HepG2 (cell line): ENCODE measurements around the gene NEUROD4. TPM values are rescaled to one million over a fixed set of nuclear protein-coding genes. Genes with fewer than 3 reads are reported as not detected.

Experiments
- ATAC-seq: fragments of 200-7000 bp; cut with Tn5 transposase; 3 replicates; pipeline ENCODE4 v1.9.1; 2020; ENCODE audit warnings: mild to moderate bottlenecking, moderate library complexity
- BruUV-seq: library from RNA; stranded (reverse); fragments of 400-500 nt; replicated peaks from 2 replicates; lab custom pipeline; 2021; lab: Mats Ljungman, UMichigan
- CTCF ChIA-PET: fragments of 300-600 bp; formaldehyde crosslinking; extraction: SDS; loops from one replicate; lab custom pipeline; 2021; ENCODE audit warnings: low total read pairs, inconsistent platforms, low intra/inter-chr PET ratio; lab: Yijun Ruan, JAX
- POLR2A ChIA-PET: fragments of 350-600 bp; sonication (Branson Sonifier 250); formaldehyde crosslinking; loops from one replicate; lab custom pipeline; 2020; ENCODE audit warnings: antibody characterized with exemption, inconsistent platforms; lab: Yijun Ruan, JAX
- DNase-seq: peaks from one replicate; pipeline ENCODE4 v3.0.0-alpha.2; 2015; ENCODE audit warnings: low spot score
- FAIRE-seq: peaks from 3 replicates; lab custom pipeline; 2011; peaks lifted over from hg19 to GRCh38; lab: Jason Lieb, UNC
- H2AFZ ChIP-seq: one replicate; pipeline ENCODE4 v1.6.1; 2011; ENCODE audit warnings: low read length, inconsistent platforms
- H3K27ac ChIP-seq: fragments of 300-600 bp; 3 replicates; pipeline ENCODE4 v1.8.0; 2011; ENCODE audit warnings: mixed run types, mild to moderate bottlenecking, mixed read lengths, low read length, inconsistent platforms; ENCODE audit not compliant: insufficient read depth; ENCODE audit errors: extremely low read length
- H3K27me3 ChIP-seq, 2 experiments: fragments of 200-600 bp in 1 of 2; 2 replicates in 1 of 2; 3 replicates in 1 of 2; pipeline versions ENCODE4 v1.6.0 to v1.8.0; 2011; ENCODE audit warnings: low read length in 2 of 2, mild to moderate bottlenecking in 2 of 2, moderate library complexity in 2 of 2, inconsistent platforms in 1 of 2; ENCODE audit not compliant: insufficient read depth in 2 of 2, control insufficient read depth in 1 of 2
- H3K36me3 ChIP-seq, 2 experiments: fragments of 200-600 bp in 1 of 2; replicated peaks in 1 of 2; 2 replicates in 1 of 2; 3 replicates in 1 of 2; pipeline versions ENCODE4 v1.5.1 to v1.8.0; 2011; ENCODE audit warnings: low read length in 2 of 2, inconsistent platforms in 1 of 2; ENCODE audit not compliant: insufficient read depth in 2 of 2, control insufficient read depth in 1 of 2
- H3K4me1 ChIP-seq: 2 replicates; pipeline ENCODE4 v1.5.1; 2012; ENCODE audit warnings: low read length, inconsistent platforms; ENCODE audit not compliant: insufficient read depth
- H3K4me2 ChIP-seq: 2 replicates; pipeline ENCODE4 v1.6.0; 2011; ENCODE audit warnings: low read depth, low read length, inconsistent platforms
- H3K4me3 ChIP-seq, 3 experiments: fragments of 200-600 bp in 1 of 3; sonication (generic), shearing (Covaris generic) in 1 of 3; replicated peaks in 1 of 3; 2 replicates each; pipeline ENCODE4 v1.5.1; 2011 to 2016; ENCODE audit warnings: low read length in 3 of 3, inconsistent platforms in 2 of 3, low read depth in 2 of 3, mild to moderate bottlenecking in 2 of 3, control low read depth in 1 of 3, mixed read lengths in 1 of 3; ENCODE audit not compliant: insufficient read depth in 1 of 3
- H3K79me2 ChIP-seq: one replicate; pipeline ENCODE4 v1.6.1; 2011; ENCODE audit warnings: low read length, inconsistent platforms; ENCODE audit not compliant: insufficient read depth
- H3K9ac ChIP-seq: 2 replicates; pipeline ENCODE4 v1.6.0; 2011; ENCODE audit warnings: mild to moderate bottlenecking, low read depth, low read length, inconsistent platforms; ENCODE audit not compliant: insufficient read depth
- H3K9me3 ChIP-seq: 2 replicates; pipeline ENCODE4 v1.5.1; 2012; ENCODE audit warnings: mild to moderate bottlenecking, low read length
- H4K20me1 ChIP-seq: 2 replicates; pipeline ENCODE4 v1.6.0; 2011; ENCODE audit warnings: inconsistent platforms, mild to moderate bottlenecking, low read length, moderate library complexity; ENCODE audit not compliant: insufficient read depth
- CREB1 ChIP-seq, 2 experiments: fragments of 450-650 bp in 1 of 2; IDR thresholded peaks; 2 replicates each; pipeline ENCODE4 v1.6.1; 2016 to 2017; ENCODE audit warnings: control low read depth in 1 of 2, mild to moderate bottlenecking in 1 of 2, missing compliant biosample characterization in 1 of 2, missing genetic modification characterization in 1 of 2
- RAD21 ChIP-seq: fragments of 450-650 bp; formaldehyde crosslinking; IDR thresholded peaks from 2 replicates; pipeline ENCODE4 v1.5.0; 2020; ENCODE audit warnings: mild to moderate bottlenecking
- SMC3 ChIP-seq: IDR thresholded peaks from 2 replicates; pipeline ENCODE4 v1.6.1; 2011; ENCODE audit warnings: low read length, improper control_type of control experiment
- STAG1 ChIP-seq: sonication (generic); formaldehyde crosslinking; IDR thresholded peaks from 2 replicates; pipeline ENCODE4 v1.4.0; 2020; ENCODE audit warnings: missing genetic modification reagents
- WGBS: methylation state at CpG from one replicate; pipeline ENCODE4 v1.1.6; 2017; ENCODE audit warnings: low lambda C conversion rate; 5-methylcytosine and 5-hydroxymethylcytosine counted together
- in situ Hi-C: cut with HindIII; loops from 2 replicates; pipeline ENCODE4 v1.10.0; 2017; ENCODE audit warnings: low pct_unique_long_range_greater_than_20kb; ENCODE audit not compliant: extremely low pct_ligation_motif_present
- intact Hi-C: fragments of 100-400 bp; cut with micrococcal nuclease; formaldehyde crosslinking; loops from one replicate; pipeline ENCODE4 v1.10.0; 2022; ENCODE audit not compliant: unreplicated experiment
- polyA plus RNA-seq, 8 experiments: library from polyadenylated mRNA; depleted of rRNA in 3 of 8; stranded (reverse) in 7 of 8; unstranded in 1 of 8; fragments of >200 nt; fragmentation: Illumina TruSeq in 4 of 8; extraction: Trizol in 4 of 8; gene quantifications; 2 replicates each; pipeline versions ENCODE4 v1.2.1 to v1.2.3, GENCODE V29; 2011 to 2016; ENCODE audit warnings: low read depth in 4 of 8, missing spikeins in 1 of 8, mixed read lengths in 1 of 8; ENCODE audit not compliant: insufficient read depth in 1 of 8
- total RNA-seq, 5 experiments: library from RNA; depleted of rRNA; stranded (reverse); fragments of >200 nt; fragmentation: Illumina TruSeq; extraction: Trizol; gene quantifications; 2 replicates each; pipeline ENCODE4 v1.2.3, GENCODE V29; 2016; ENCODE audit warnings: low read depth in 1 of 5
- TF ChIP-seq, protein P1 (sequence below): sonication (generic); formaldehyde crosslinking; IDR thresholded peaks from 2 replicates; pipeline ENCODE4 v1.4.0; 2020; ENCODE audit warnings: mild to moderate bottlenecking, missing genetic modification reagents, borderline replicate concordance
- TF ChIP-seq, protein P2 (sequence below): sonication (generic); formaldehyde crosslinking; IDR thresholded peaks from 2 replicates; pipeline ENCODE4 v1.5.0; 2020; ENCODE audit warnings: mild to moderate bottlenecking, missing genetic modification reagents, moderate library complexity
- TF ChIP-seq, protein P3 (sequence below): sonication (generic); formaldehyde crosslinking; IDR thresholded peaks from 2 replicates; pipeline ENCODE4 v1.5.0; 2020; ENCODE audit warnings: missing genetic modification reagents

NEUROD4 gene
- total and polyA plus RNA-seq, 2 of the 13 experiments (the other 11 are each of a cell fraction or from before 2014, with no cell fraction given): not detected

DNA sequence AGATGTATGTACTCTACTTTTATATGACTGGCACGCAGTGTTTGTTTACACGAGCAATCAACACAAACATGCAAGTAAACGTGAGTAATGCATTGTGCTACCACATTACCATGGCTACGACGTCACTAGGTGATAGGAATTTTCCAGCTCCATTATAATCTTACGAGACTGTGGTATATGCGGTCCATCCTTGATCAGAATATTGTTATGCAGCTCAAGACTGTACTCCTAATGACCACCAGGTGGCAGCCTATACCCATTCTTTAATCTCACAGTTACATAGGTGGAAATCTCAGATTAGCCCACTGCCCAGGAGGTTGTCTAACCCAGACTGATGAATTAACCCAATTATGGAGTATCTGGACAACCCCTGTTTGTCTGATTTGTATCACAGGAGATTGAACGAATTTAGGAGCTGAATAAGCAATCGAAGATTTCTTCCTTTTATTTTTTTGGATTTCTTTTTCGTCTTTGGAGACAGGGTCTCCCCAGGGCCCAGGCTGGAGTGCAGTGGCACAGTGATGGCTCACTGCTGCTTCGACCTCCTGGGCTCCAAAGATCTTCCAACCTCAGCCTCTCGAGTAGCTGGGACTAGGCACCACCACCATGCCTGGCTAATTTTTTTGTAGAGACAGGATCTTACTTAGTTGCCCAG lies 26.5 kb upstream of the NEUROD4 start:
- no peaks in the 10 kb centered on the region for H3K79me2 ChIP-seq
- H3K9ac ChIP-seq: no peak overlapping the region
- no TSS peak for BruUV-seq
- H3K36me3 ChIP-seq: no peaks in the 10 kb centered on the region
- H3K4me2 ChIP-seq: no peak overlapping the region
- WGBS: 5% methylated on average over 12 of the region's 12 CpGs
- intact Hi-C loops: loop anchor here (1.0 kb wide), 2 partner anchors 80 to 150 kb away; no protein-coding TSS in a partner anchor
- no peak overlapping the region for H2AFZ ChIP-seq
- FAIRE-seq (peak; percentile 63), ATAC-seq (peak; percentile 89), DNase-seq (peak; percentile 59)
- no peak overlapping the region for H3K27ac ChIP-seq
- in situ Hi-C loops: loop anchor here (5.0 to 10.0 kb wide), 2 partner anchors 79 to 151 kb away; no protein-coding TSS in a partner anchor
- no peak overlapping the region for H3K4me3 ChIP-seq
- peaks cover 0 to 9% of the 10 kb centered on the region in 2 experiments; a peak in 1 of 5 replicates for H3K27me3 ChIP-seq
- no peaks in the 10 kb centered on the region for H4K20me1 ChIP-seq
- TF ChIP-seq SMC3 (peak; percentile 81), RAD21 (CRISPR knock-in tag) (peak; percentile 42; the same call in 1 of the 2 replicates), STAG1 (CRISPR knock-in tag) (peak; percentile 84), CREB1 (IDR thresholded peaks at IDR 0.05) (peak; percentile 53; the same call in 1 of the 2 replicates), CREB1 (CRISPR knock-in tag; IDR thresholded peaks at IDR 0.05) (no peak)
- TF ChIP-seq, protein P1, sequence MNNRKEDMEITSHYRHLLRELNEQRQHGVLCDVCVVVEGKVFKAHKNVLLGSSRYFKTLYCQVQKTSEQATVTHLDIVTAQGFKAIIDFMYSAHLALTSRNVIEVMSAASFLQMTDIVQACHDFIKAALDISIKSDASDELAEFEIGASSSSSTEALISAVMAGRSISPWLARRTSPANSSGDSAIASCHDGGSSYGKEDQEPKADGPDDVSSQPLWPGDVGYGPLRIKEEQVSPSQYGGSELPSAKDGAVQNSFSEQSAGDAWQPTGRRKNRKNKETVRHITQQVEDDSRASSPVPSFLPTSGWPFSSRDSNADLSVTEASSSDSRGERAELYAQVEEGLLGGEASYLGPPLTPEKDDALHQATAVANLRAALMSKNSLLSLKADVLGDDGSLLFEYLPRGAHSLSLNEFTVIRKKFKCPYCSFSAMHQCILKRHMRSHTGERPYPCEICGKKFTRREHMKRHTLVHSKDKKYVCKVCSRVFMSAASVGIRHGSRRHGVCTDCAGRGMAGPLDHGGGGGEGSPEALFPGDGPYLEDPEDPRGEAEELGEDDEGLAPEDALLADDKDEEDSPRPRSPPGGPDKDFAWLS (CRISPR knock-in tag): no peak
- TF ChIP-seq, protein P2, sequence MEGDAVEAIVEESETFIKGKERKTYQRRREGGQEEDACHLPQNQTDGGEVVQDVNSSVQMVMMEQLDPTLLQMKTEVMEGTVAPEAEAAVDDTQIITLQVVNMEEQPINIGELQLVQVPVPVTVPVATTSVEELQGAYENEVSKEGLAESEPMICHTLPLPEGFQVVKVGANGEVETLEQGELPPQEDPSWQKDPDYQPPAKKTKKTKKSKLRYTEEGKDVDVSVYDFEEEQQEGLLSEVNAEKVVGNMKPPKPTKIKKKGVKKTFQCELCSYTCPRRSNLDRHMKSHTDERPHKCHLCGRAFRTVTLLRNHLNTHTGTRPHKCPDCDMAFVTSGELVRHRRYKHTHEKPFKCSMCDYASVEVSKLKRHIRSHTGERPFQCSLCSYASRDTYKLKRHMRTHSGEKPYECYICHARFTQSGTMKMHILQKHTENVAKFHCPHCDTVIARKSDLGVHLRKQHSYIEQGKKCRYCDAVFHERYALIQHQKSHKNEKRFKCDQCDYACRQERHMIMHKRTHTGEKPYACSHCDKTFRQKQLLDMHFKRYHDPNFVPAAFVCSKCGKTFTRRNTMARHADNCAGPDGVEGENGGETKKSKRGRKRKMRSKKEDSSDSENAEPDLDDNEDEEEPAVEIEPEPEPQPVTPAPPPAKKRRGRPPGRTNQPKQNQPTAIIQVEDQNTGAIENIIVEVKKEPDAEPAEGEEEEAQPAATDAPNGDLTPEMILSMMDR (CRISPR knock-in tag): peak; percentile 83
- TF ChIP-seq, protein P3, sequence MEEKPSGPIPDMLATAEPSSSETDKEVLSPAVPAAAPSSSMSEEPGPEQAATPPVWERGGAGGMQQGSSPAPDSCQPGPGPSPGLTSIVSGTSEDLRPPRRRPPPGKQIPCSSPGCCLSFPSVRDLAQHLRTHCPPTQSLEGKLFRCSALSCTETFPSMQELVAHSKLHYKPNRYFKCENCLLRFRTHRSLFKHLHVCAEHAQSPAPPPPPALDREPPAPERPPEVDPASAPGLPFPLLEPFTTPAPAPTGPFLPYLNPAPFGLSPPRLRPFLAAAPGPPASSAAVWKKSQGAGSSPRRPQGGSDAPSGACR (CRISPR knock-in tag): no peak
- CTCF ChIA-PET: interaction anchor here (1.1 to 4.1 kb wide), 4 partner anchors 75 to 152 kb away, joined by 4 to 64 read pairs (median 10); no protein-coding TSS in a partner anchor
- no peaks in the 10 kb centered on the region for H3K4me1 ChIP-seq
- H3K9me3 ChIP-seq: no peaks in the 10 kb centered on the region
- POLR2A ChIA-PET: no interaction called here
